GM18951 (cell line): ENCODE measurements around the gene VGLL4.

Source experiments
- POLR2A ChIP-seq: IDR thresholded peaks from 4 replicates; pipeline ENCODE4 v1.6.1; 2011; ENCODE audit warnings: mild to moderate bottlenecking; ENCODE audit not compliant: insufficient read length, insufficient read depth; ENCODE audit errors: extremely low read depth
- in situ Hi-C: fragments of 300-500 bp; cut with MboI; formaldehyde crosslinking; loops from one replicate; pipeline ENCODE4 v1.12.0; 2022; ENCODE audit warnings: low sequenced_read_pairs, mixed read lengths, inconsistent platforms; ENCODE audit not compliant: unreplicated experiment

VGLL4 gene

GRCh38 chr3:11508346-11509172 is 135.2 kb downstream of the VGLL4 start:
- in situ Hi-C loops = no loop called here
- TF ChIP-seq POLR2A = no peak

GRCh38 chr3:11507719-11508118 is 136.0 kb downstream of the VGLL4 start:
- in situ Hi-C loops = no loop called here
- no peak for TF ChIP-seq POLR2A
